LNCAP (cell line): ENCODE results near the gene WAC.
A peak's percentile ranks its signal among the peaks of the same experiment; 100 is the strongest.

Experiments used
- CTCF ChIP-seq: fragments of 450-650 bp; IDR thresholded peaks from 2 replicates; pipeline ENCODE4 v1.5.1; 2017; ENCODE audit warnings: mild to moderate bottlenecking

Gene WAC

GRCh38 chr10:28612877-28613276, 80.0 kb downstream of the WAC start:
- no peak for TF ChIP-seq CTCF

GRCh38 chr10:28616514-28616913, 83.6 kb downstream of the WAC start:
- no peak for TF ChIP-seq CTCF

GRCh38 chr10:28619455-28619854, 86.5 kb downstream of the WAC start:
- no peak for TF ChIP-seq CTCF

- no peak for TF ChIP-seq CTCF
These were observed 87.3 kb downstream of the WAC start for GRCh38 chr10:28620251-28620650.

GRCh38 chr10:28623483-28623882, 90.6 kb downstream of the WAC start:
- TF ChIP-seq CTCF = no peak

- TF ChIP-seq CTCF = no peak
These were observed 91.4 kb downstream of the WAC start for GRCh38 chr10:28624351-28624750.

DNA sequence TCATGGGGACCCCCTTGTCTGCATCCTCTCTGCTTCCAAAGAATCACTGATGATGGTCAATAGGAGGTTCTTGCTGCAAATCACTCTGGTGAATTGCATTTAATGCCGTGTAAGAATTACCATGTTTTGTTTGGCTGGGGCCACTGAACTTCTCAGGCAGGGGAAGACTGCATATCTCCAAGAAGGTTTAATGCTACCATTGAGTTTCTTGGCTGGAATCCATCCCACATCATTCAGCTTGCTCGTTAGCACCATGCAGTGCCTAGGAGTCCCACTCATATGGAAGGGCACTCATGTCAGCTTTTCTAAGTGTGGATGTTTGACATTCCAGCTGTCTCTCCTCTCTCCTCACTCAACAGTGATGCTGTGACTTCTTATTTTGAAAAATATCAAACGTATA, 94.2 kb downstream of the WAC start:
- no peak for TF ChIP-seq CTCF

GRCh38 chr10:28628184-28628893, 95.4 kb downstream of the WAC start:
- TF ChIP-seq CTCF = peak; percentile 90
